GM19193 (cell line): ENCODE measurements around the gene CNTNAP2.

Experiments used
- POLR2A ChIP-seq: IDR thresholded peaks from 4 replicates; pipeline ENCODE4 v1.6.1; 2011; ENCODE audit not compliant: insufficient read depth, insufficient read length; ENCODE audit errors: extremely low read depth

Gene CNTNAP2

DNA sequence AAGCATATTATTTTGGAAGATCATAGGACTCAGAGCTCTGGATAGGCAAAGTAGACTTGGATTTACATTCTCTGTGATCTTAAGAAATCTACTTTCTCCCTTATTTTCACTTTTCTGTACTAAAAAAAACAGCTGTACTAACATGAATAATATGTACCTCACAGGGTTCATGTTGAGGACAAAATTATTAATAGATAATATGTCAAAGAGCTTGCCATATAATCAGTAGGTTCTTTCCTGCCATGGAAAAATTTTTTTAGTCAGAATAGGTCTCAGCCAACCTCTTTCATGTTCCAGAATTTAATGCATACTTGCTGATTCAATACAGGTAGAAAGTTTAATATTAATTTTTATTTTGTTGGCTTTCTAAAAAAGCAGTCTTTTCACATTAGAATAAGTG is 1693.7 kb downstream of the CNTNAP2 start:
- no peak for TF ChIP-seq POLR2A

DNA sequence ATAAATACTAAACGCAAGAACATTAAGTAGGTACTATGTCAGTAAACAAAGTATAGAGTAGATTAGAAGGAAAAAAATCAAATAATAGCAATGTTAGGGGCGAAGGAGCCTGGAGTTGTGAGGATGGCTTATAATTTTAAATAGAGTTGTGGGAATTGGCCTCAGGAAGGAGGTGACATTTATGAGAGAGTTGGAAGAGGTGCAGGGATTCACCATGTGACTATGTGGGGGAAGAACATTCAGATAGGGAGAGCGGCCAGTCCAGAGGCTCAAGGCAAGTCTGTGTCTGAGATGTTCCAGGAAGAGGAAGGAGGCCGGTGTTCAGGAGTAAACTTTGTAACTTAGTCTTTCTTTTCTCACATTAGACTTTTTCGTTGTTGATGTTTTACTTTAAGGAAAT is 1695.3 kb downstream of the CNTNAP2 start:
- no peak for TF ChIP-seq POLR2A

DNA sequence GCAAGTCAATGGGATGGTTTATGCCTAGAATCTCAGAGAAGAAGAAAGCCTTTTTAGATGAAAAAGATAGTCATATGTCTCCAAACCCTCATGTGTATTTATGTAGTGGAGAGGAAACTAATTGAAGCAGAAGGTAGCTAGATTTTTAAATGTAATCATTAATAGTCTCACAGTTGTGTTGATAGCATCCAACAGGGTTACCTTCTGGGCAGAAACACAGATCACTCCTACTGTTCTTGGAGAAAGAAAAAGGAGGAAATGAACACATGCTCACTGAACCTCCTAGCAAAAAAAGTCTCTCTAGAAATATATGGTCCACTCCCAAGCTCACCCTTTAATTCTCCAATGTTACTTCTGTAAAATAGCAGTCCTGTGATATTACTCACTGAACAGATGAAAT is 1696.7 kb downstream of the CNTNAP2 start:
- no peak for TF ChIP-seq POLR2A

DNA sequence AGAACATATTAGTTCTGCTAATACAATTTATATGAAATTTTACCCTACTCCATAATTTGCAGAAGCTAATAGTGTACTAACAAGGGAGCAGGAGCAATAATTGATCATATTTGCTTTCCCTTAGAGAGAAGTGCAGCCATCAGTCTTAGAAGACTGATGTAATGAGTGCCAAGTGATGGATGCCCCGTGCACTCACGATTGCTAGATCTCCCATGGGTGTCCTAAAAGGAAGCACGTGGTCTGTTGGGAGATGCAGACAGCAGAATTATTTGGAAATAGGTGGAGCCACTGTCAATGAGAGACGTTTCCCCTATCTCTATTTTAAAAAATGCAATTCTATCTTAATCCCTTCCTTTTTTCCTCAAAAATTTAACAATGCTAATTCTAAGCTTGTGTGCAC is 1701.7 kb downstream of the CNTNAP2 start:
- no peak for TF ChIP-seq POLR2A

DNA sequence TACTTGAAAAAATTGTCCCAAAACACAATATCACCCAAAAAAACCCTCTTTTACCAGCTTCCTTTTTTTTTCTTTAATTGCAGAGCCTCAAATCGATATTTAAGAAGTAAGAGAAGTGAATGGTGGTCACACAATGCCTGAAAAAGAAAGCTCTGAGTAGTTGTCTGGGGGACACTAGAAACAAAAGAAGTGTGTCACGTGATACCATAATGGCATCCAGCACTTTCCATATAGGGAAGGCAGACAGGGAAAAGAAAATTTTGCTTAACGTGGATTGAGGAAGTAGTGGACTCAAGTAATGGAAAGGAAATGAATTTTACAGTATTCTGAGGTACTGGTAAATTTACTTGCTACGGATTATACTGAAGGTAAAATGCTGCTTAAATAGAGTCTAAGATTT is 1708.1 kb downstream of the CNTNAP2 start:
- TF ChIP-seq POLR2A: no peak

DNA sequence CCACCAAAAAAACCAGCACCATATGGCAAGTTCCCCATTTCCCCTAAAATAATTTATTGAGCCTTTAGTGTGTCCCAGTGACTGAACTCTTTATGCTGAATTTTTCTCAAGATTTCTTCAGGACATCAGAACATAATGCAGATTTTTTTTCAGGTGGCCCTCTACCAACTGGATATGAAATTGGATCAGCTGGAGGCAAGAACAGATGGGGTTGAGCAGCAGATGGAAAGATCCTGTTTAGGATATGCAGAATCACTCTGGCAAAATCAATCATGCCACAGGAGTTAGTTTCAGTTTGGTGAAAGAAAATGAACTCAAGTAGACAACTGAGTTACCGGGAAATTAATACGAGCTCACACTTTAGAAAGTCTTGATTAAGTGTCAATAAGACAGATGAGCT is 1712.4 kb downstream of the CNTNAP2 start:
- no peak for TF ChIP-seq POLR2A

DNA sequence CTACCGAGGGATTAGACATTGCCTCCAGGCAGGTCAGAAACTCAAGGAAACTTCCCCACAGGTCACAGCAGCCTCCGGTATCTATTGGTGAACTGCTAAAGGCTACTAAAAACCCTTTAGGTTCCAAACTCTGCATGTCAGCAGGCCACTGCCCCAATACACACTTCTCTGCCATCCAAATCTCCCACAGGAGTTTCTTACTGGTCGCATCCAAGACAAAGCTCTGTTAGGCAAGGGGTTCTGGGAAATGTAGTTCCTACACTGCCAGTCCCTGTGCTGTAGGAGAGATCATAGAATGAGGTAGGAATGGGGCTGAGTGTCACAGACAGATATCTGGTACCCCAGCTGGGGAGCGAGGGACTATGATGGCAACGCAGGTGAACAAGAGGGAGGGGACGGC is 1717.0 kb downstream of the CNTNAP2 start:
- no peak for TF ChIP-seq POLR2A

DNA sequence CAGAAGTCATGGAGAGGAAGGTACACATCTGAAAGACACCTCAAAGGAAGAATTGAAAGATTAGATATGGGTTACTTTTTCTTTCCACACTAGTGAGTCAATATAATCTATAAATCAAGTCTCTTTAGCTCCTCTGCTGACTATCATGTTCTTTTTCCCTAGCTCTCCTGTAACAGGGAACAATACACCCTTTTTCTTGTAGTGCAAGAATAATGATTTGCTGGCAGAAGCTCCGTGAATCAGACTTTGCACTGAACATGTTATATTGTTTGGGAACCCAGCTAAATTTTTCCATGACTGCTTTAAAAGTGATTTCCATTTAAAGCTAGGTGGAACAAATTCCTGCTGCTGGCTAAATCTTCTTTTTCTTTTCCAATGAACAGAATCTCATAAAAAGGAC is 1717.4 kb downstream of the CNTNAP2 start:
- TF ChIP-seq POLR2A: no peak

DNA sequence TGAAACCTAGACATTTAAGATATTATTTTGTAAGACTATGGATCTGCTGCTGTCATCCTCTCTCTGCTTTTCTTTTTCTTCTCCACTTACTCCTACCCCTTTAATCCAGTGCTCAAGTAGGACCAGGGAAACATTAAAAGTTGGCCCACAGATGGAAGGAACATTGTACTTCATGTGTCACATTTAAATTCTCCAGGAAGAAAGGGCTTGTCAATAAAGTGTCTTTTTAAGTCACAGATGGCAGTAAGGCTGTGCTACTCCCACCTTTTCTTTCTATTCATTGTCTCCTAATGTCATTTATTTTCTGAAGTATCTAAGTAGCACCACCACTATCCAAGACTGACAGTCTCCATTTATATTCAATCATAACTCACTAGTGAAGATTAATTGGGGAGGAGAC is 1736.2 kb downstream of the CNTNAP2 start:
- no peak for TF ChIP-seq POLR2A

DNA sequence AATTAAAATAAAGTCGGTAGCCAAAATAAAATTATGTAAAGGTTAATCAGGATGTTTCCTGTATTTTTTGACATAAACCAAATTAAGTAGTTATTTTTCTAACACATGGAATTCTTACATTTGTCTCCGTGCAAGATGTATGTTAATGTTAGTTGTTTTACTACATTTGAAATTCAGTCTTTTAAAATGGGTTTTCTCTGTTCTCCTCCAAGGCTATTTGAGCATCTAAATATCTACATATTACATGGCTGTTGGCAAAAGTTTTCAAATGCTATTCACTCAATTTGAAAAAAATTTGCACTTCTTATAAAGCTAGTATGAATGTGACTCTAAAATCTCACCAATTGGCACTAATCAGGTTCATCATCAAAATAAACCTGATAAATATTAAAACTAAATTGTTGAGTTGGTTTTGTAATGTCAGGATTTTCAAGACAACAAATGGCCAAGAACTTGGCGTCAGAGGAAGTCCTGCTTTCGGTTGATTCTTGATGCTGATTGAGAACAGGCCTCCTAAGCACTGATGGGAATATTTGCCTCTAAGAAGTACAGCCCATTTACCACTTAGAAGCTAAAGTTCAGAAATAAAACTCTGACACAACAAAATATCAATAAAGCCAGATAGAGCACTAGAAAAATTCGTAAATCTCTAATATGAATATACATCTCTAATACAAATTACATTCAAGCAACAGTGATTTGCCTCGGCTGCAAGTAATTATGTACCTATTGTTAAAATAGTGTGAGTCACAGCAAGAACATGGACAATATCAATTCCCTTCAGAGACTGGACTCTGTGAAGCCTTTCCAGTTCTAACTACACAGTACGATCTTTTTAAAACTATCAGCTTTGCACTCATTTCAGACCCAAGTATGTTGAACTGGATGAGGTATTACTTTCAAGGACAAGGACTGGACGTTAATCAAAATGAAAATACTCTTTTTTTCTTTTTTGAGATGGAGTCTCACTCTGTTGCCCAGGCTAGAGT is 1740.8 kb downstream of the CNTNAP2 start:
- TF ChIP-seq POLR2A: no peak

DNA sequence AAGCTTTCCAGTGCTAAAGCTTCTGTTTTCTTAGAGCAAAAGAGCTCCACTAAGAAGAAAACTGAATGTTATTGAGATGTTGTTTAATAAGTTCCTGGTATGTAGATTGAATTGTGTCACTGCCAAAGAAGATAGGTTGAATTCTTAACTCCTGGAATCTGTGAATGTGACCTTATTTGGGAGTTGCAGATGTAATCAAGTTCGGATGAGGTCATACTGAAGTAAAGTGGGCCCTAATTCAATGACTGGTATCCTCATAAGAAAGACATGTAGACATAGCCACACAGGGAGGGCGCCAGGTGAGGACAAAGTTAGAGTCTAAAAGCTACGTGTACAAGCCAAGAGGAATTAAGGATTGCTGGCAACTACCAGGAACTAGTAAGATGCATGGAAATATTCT is 1741.8 kb downstream of the CNTNAP2 start:
- no peak for TF ChIP-seq POLR2A

DNA sequence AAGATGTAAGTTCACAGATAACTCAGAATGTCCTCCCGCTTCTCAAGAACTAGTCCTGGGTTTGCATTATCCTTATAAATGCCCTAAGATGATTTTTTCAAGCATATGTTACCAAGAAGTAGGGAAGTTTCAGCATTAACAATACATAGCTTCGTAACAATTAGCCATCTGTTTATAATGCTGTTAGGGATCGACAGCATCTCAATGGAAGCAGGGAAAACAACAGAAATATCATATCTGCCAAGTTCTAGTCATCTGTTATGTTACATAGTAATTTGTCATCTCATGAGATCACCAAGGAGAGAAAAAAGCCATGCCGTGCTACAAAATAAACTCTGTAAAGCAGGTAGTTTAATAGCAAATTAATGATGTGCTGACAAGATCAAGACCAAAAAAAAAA is 1742.4 kb downstream of the CNTNAP2 start:
- no peak for TF ChIP-seq POLR2A

DNA sequence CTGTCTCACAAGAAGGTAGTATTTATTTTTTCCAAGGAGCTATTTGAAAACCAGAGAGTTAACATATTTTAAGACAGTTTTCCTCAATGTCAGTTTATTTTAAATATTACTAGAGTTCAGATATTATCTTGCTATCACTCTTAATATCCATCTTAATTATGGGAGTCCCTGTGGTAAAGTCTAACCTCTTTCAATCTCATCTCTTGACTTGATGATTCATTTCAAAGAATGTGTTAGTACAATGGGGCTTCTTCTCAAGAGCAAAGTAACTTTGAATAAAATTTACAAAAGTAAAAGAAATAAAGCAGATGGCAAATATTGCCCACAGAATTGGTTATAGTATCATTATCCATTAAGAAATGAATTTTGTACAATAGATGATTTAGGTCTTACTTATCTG is 1742.9 kb downstream of the CNTNAP2 start:
- no peak for TF ChIP-seq POLR2A

DNA sequence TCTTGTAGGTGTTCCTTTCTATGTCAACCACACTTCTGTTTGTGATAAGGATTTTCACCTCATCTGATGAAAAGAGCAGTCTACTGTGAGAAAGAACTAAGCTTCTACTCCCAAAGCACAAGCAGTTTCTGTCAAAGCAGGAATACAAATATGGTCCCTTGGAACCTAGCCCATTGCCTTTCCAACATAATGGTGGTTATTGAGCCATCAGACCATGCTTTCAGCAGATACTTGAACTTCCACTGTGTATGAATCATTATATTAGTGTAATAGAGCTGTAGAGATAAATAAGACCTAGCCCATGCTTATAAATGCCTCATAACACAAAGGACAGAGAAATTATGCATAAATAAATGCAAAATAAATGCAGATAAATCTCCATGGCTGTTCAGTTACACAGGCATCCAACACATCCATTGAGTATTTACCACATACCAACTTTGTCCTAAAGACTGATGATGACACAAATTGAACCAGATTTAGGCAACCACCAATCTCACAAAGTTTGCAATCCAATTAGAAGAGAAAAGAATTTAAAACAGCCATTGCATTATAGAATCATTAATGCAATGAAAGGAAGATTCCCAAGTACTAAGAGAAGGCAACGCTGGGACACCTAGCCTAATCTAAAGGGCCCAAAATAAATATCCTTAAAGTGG is 1744.6 kb downstream of the CNTNAP2 start:
- TF ChIP-seq POLR2A: no peak

DNA sequence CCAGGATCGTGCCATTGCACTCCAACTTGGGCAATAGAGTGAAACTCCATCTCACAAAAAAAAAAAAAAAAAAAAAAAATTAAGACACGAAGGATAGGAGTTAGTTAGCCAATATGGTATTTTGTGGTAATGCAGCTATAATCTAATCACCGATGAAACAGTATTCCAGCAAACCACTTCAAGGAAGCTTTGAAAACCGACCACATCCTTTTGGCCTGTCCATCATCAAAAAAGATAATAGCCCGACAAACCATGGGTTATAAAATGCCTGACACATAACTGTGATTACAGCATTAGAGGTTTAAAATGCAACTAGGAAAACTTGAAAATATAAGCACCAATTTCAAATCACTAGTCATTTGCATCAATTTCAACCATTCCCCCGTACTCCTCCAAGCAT is 1745.3 kb downstream of the CNTNAP2 start:
- no peak for TF ChIP-seq POLR2A

DNA sequence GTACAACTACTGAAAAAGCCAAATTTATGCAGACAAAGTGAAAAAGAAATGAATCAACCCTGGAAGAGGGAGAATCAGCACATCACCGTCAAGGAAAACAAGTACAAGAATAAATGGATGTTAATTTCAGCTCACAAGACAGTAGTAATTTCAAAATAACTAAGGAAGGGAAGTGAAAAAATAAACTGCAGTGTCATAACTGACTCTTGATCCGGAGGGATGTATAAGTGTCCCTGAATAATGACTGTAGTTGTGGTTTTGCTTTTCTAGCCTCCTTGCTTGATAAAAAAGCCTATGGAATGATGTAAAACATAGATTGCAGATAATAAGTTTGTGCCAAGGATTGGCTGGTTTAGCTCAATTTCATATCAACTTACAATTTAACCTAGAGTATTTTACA is 1752.9 kb downstream of the CNTNAP2 start:
- TF ChIP-seq POLR2A: no peak
